Testis (tissue), 3 donors: Measurements from ENCODE around the gene PARVB. TPM values are rescaled to one million over a fixed set of nuclear protein-coding genes. Genes with fewer than 3 reads are reported as not detected.
"Not testable (repeated sequence)": the region's sequence is repeated elsewhere in the genome, so short reads cannot be mapped to it uniquely, and the experiment has no call there.

Source experiments
- DNase-seq: peaks from one replicate; pipeline ENCODE4 v3.0.0-alpha.2; 2019
- H3K27ac ChIP-seq, 2 donors: fragments of 200-600 bp; sonication (generic); one replicate each; pipeline ENCODE4 v1.5.1; 2019
- H3K27me3 ChIP-seq: fragments of 200-600 bp; sonication (generic); one replicate; pipeline ENCODE4 v1.5.1; 2019
- H3K36me3 ChIP-seq: fragments of 200-600 bp; sonication (generic); one replicate; pipeline ENCODE4 v1.5.1; 2017; ENCODE audit warnings: low read depth; ENCODE audit errors: missing control alignments
- H3K4me1 ChIP-seq: fragments of 200-600 bp; sonication (generic); one replicate; pipeline ENCODE4 v1.5.1; 2019
- H3K4me3 ChIP-seq, 2 donors: fragments of 200-600 bp; sonication (generic); one replicate each; pipeline ENCODE4 v1.5.1; 2017 to 2019
- H3K9me3 ChIP-seq: fragments of 200-600 bp; sonication (generic); one replicate; pipeline ENCODE4 v1.5.1; 2017
- CTCF ChIP-seq, 3 experiments: fragments of 450-650 bp in 2 of 3; fragments of 200-600 bp in 1 of 3; sonication (generic) in 1 of 3; IDR thresholded peaks; one replicate each; pipeline ENCODE4 v1.5.1; 2016 to 2019; ENCODE audit warnings: antibody characterized with exemption in 3 of 3, mild to moderate bottlenecking in 2 of 3, moderate library complexity in 1 of 3
- POLR2A ChIP-seq: fragments of 450-650 bp; IDR thresholded peaks from one replicate; pipeline ENCODE4 v1.6.1; 2017; ENCODE audit warnings: antibody characterized with exemption, mild to moderate bottlenecking, moderate library complexity
- WGBS, 2 donors: methylation state at CpG; one replicate each; pipeline ENCODE4 v1.1.5; 2018; 5-methylcytosine and 5-hydroxymethylcytosine counted together
- intact Hi-C: fragments of 100-400 bp; cut with DNase I; formaldehyde crosslinking; loops from one replicate; pipeline ENCODE4 v1.15.1; 2023; ENCODE audit warnings: low total_unique reads
- polyA plus RNA-seq: library from polyadenylated mRNA; stranded (reverse); fragments of 350-450 nt; fragmentation: Illumina TruSeq; extraction: RNeasy Lipid Tissue Mini Kit (QIAGEN cat#74804); gene quantifications from one replicate; pipeline ENCODE4 v1.2.3, GENCODE V29; 2014; ENCODE audit warnings: low read depth, low replicate concordance; ENCODE audit not compliant: insufficient read depth
- total RNA-seq, 2 donors: library from RNA; depleted of rRNA; stranded (reverse); fragments of >200 nt; gene quantifications; one replicate each; pipeline ENCODE4 v1.2.3, GENCODE V29; 2016

The PARVB gene
- total and polyA plus RNA-seq, 3 donors from 2014 or later = 11.6 to 27.5 (median 23.7) TPM

GRCh38 chr22:44014241-44014640 is 9.9 kb upstream of the PARVB start:
- Histone ChIP-seq H3K4me3 (no peak overlapping the region), H3K4me1 (no peaks in the 10 kb centered on the region), H3K9me3 (no peaks in the 10 kb centered on the region), H3K36me3 (no peaks in the 10 kb centered on the region), H3K27me3 (no peaks in the 10 kb centered on the region), H3K27ac (no peak overlapping the region)
- intact Hi-C loops = no loop called here
- TF ChIP-seq POLR2A = no peak
- TF ChIP-seq CTCF (IDR thresholded peaks at IDR 0.05) = no peak
- DNase-seq = no peak
- 77 to 87% methylated on average over 2 of the region's 2 CpGs for WGBS, 2 donors

- H3K27ac ChIP-seq, H3K4me1 ChIP-seq, H3K4me3 ChIP-seq, H3K9me3 ChIP-seq, H3K36me3 ChIP-seq, intact Hi-C loops, H3K27me3 ChIP-seq, DNase-seq: not testable (repeated sequence)
- 89 to 90% methylated on average over 3 of the region's 3 CpGs for WGBS, 2 donors
Measured at GRCh38 chr22:44016586-44016985, 7.5 kb upstream of the PARVB start.

GRCh38 chr22:44018594-44018993 is 5.5 kb upstream of the PARVB start:
- 92 to 96% methylated on average over 9 of the region's 9 CpGs for WGBS, 2 donors
- H3K4me3 ChIP-seq = no peak overlapping the region
- no peaks in the 10 kb centered on the region for H3K36me3 ChIP-seq
- no peak for TF ChIP-seq CTCF (IDR thresholded peaks at IDR 0.05)
- TF ChIP-seq POLR2A = no peak
- DNase-seq = no peak
- H3K27me3 ChIP-seq = no peaks in the 10 kb centered on the region
- intact Hi-C loops = no loop called here
- no peak overlapping the region for H3K27ac ChIP-seq
- H3K9me3 ChIP-seq = no peaks in the 10 kb centered on the region
- H3K4me1 ChIP-seq = no peaks in the 10 kb centered on the region

- Histone ChIP-seq H3K4me1 (no peaks in the 10 kb centered on the region), H3K27me3 (no peaks in the 10 kb centered on the region), H3K4me3 (no peak overlapping the region), H3K9me3 (no peaks in the 10 kb centered on the region), H3K27ac (no peak overlapping the region), H3K36me3 (no peaks in the 10 kb centered on the region)
- no peak for TF ChIP-seq POLR2A
- TF ChIP-seq CTCF (IDR thresholded peaks at IDR 0.05) = no peak
- WGBS, 2 donors = 93% methylated on average over 10 of the region's 10 CpGs
- intact Hi-C loops = no loop called here
- no peak for DNase-seq
Measured at GRCh38 chr22:44019416-44019815, 4.7 kb upstream of the PARVB start.

GRCh38 chr22:44019846-44020245 is 4.3 kb upstream of the PARVB start:
- Histone ChIP-seq H3K9me3 (no peaks in the 10 kb centered on the region), H3K27me3 (no peaks in the 10 kb centered on the region), H3K36me3 (no peaks in the 10 kb centered on the region), H3K27ac (no peak overlapping the region), H3K4me3 (no peak overlapping the region), H3K4me1 (no peaks in the 10 kb centered on the region)
- intact Hi-C loops = no loop called here
- TF ChIP-seq CTCF (IDR thresholded peaks at IDR 0.05) (no peak), POLR2A (no peak)
- no peak for DNase-seq
- 96 to 98% methylated on average over 5 of the region's 5 CpGs for WGBS, 2 donors
